ENCODE results near the gene TADA3. TPM values are rescaled to one million over a fixed set of nuclear protein-coding genes. Genes with fewer than 3 reads are reported as not detected.
A peak's percentile ranks its signal among the peaks of the same experiment; 100 is the strongest.

TADA3 gene
- total and polyA plus RNA-seq, 9 of the 15 experiments (the other 6 are each of a cell fraction or from before 2014, with no cell fraction given): 4.1 to 110 (median 74.8) TPM

DNA sequence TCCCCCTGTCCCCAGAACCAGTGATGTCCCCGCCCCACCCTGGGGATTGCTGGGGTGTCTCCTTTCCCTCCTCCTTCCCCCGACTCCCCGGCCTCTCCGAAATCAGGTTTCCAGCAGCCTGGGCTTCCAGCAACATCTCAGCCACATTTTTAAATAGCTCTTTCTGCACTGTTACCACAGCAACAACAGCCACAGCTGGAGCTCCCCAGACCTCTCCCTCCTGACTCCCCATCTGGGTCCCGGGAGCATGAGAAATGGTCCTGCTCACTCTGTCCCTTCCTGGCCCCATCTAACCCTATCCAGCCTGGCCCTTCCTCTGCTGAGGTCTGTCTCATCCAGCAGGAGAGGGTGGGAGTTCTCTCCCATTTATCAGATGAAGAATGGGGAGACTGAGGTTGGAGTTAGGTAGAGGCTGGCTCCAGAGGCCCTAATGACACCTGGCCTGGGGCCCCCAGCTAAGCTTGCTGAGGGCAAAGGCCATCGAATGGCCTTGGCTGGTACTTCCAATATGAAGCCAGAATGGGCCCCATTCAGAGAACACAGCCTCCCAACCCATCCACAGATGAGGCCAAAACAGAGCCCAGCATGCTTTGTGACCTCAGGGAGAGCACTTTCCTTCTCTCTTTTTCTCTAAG, 24.0 kb downstream of the TADA3 start:
- intact Hi-C loops (cut with micrococcal nuclease): no loop called here
- BruUV-seq (replicated peaks): no TSS peak
- Histone ChIP-seq H4K20me1 (replicated peaks; ENCODE audit: control insufficient read depth, insufficient read depth, low read length) (no peaks in the 10 kb centered on the region), H3K27ac (ENCODE audit: extremely low read depth, low read depth, low read length) (no peak overlapping the region), H3K9ac (ENCODE audit: insufficient read depth in 1 of 2, low read depth in 2 of 2, low read length in 2 of 2) (peak overlapping the region in 1 of 2 experiments; percentile 66; a peak in 1 of 4 replicates), H3K79me2 (ENCODE audit: control insufficient read depth, insufficient read depth, low read length) (no peaks in the 10 kb centered on the region), H3K4me2 (ENCODE audit: insufficient read depth, low read length) (no peak overlapping the region), H3K4me1 (replicated peaks in 1 of 2; ENCODE audit: control insufficient read depth in 2 of 2, insufficient read depth in 2 of 2, low read length in 2 of 2) (peaks cover 0 to 19% of the 10 kb centered on the region in 2 experiments; a peak in 3 of 5 replicates), H3K4me3 (no peak overlapping the region), H3K9me1 (ENCODE audit: control insufficient read depth, insufficient read depth, low read length) (no peaks in the 10 kb centered on the region), H3K27me3 (ENCODE audit: control insufficient read depth in 2 of 2, insufficient read depth in 2 of 2, low read length in 2 of 2) (no peaks in the 10 kb centered on the region), H3K9me3 (replicated peaks; ENCODE audit: control insufficient read depth, insufficient read depth, low read depth, low read length) (no peaks in the 10 kb centered on the region), H3K36me3 (ENCODE audit: control insufficient read depth, insufficient read depth, low read length) (no peaks in the 10 kb centered on the region), H2AFZ (ENCODE audit: low read depth, low read length) (no peak overlapping the region)
- ATAC-seq (no peak), FAIRE-seq (no peak), DNase-seq (ENCODE audit: extremely low read depth in 1 of 4, low spot score in 3 of 4) (no peak)
- TF ChIP-seq KAT8 (IDR thresholded peaks at IDR 0.05; ENCODE audit: low read depth) (no peak), RBM25 (IDR thresholded peaks at IDR 0.05; ENCODE audit: low read depth, low read length, severe bottlenecking) (no peak), ZNF561 (CRISPR knock-in tag; conservative IDR thresholded peaks at IDR 0.05) (no peak), FOXK1 (CRISPR knock-in tag; IDR thresholded peaks at IDR 0.05; ENCODE audit: borderline replicate concordance) (no peak), BCOR (IDR thresholded peaks at IDR 0.05) (no peak)
- TF ChIP-seq, protein P1, sequence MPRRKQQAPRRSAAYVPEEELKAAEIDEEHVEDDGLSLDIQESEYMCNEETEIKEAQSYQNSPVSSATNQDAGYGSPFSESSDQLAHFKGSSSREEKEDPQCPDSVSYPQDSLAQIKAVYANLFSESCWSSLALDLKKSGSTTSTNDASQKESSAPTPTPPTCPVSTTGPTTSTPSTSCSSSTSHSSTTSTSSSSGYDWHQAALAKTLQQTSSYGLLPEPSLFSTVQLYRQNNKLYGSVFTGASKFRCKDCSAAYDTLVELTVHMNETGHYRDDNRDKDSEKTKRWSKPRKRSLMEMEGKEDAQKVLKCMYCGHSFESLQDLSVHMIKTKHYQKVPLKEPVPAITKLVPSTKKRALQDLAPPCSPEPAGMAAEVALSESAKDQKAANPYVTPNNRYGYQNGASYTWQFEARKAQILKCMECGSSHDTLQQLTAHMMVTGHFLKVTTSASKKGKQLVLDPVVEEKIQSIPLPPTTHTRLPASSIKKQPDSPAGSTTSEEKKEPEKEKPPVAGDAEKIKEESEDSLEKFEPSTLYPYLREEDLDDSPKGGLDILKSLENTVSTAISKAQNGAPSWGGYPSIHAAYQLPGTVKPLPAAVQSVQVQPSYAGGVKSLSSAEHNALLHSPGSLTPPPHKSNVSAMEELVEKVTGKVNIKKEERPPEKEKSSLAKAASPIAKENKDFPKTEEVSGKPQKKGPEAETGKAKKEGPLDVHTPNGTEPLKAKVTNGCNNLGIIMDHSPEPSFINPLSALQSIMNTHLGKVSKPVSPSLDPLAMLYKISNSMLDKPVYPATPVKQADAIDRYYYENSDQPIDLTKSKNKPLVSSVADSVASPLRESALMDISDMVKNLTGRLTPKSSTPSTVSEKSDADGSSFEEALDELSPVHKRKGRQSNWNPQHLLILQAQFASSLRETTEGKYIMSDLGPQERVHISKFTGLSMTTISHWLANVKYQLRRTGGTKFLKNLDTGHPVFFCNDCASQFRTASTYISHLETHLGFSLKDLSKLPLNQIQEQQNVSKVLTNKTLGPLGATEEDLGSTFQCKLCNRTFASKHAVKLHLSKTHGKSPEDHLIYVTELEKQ (CRISPR knock-in tag; IDR thresholded peaks at IDR 0.05): no peak
- TF ChIP-seq, protein P2, sequence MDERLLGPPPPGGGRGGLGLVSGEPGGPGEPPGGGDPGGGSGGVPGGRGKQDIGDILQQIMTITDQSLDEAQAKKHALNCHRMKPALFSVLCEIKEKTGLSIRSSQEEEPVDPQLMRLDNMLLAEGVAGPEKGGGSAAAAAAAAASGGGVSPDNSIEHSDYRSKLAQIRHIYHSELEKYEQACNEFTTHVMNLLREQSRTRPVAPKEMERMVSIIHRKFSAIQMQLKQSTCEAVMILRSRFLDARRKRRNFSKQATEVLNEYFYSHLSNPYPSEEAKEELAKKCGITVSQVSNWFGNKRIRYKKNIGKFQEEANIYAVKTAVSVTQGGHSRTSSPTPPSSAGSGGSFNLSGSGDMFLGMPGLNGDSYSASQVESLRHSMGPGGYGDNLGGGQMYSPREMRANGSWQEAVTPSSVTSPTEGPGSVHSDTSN (CRISPR knock-in tag; IDR thresholded peaks at IDR 0.05; ENCODE audit: low read depth): no peak
- TF ChIP-seq, protein P2 (tag; conservative IDR thresholded peaks at IDR 0.05; ENCODE audit: low read depth): no peak
- TF ChIP-seq, protein P3, sequence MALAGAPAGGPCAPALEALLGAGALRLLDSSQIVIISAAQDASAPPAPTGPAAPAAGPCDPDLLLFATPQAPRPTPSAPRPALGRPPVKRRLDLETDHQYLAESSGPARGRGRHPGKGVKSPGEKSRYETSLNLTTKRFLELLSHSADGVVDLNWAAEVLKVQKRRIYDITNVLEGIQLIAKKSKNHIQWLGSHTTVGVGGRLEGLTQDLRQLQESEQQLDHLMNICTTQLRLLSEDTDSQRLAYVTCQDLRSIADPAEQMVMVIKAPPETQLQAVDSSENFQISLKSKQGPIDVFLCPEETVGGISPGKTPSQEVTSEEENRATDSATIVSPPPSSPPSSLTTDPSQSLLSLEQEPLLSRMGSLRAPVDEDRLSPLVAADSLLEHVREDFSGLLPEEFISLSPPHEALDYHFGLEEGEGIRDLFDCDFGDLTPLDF (CRISPR knock-in tag; IDR thresholded peaks at IDR 0.05): no peak
- WGBS (ENCODE audit: insufficient coverage, low coverage, missing lambda C conversion rate): 55% methylated on average over 6 of the region's 6 CpGs
- CTCF ChIA-PET (ENCODE audit: low intra/inter-chr PET ratio): no interaction called here
- POLR2A ChIA-PET: interaction anchor here (0.8 to 1.3 kb wide), 3 partner anchors 14 to 17 kb away, joined by 3 to 6 read pairs (median 4); no protein-coding TSS in a partner anchor
- in situ Hi-C loops (cut with MboI): no loop called here

All from K562 (cell line).